ENCODE data around the gene EEF1G. TPM values are rescaled to one million over a fixed set of nuclear protein-coding genes. Genes with fewer than 3 reads are reported as not detected.
A peak's percentile ranks its signal among the peaks of the same experiment; 100 is the strongest.
"Not testable (repeated sequence)": the region's sequence is repeated elsewhere in the genome, so short reads cannot be mapped to it uniquely, and the experiment has no call there.

Gene EEF1G
- 1,000 to 10,000 TPM; 2,022 to 2,343 (median 2,282) TPM for polyA plus RNA-seq (ENCODE audit: insufficient read length in 4 of 4)

DNA sequence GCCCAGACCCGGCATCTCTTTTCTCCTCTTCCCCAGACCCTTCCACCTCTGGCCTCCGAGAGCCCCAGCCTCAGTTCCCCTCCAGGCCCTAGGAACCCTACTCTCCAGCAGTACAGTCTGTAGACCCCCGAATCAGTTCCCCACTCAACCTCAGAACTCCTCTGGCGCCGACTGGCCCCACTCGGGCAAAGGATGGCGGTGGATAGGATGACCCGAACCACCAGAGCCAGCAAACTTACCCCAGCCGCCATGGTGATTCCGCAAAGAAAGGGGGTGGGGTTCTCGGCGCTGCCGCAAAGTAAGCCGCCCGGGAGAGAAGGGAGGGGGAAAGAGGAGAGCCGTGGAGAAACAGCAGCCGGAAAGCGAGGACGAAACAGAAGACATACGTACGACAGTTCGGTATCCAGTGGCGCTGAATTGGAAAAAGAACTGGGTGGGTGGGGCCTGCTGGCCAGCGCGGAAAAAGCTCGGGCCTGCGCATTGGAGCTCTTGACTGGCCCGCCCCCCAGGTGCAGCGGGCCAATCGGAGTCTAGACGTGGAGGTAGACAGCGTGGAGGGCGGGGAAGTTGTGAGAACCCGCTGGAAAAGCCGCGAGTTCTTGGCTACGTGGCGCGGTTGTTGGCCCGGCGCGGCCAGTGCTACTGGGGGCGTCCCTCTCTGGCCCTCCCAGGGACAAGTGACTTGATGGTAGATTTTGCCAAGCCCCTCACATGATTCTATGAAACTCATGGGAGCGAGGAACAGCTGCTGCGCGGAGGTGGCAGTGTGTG is at the start of gene EEF1G:
EEF1G (minus strand) TSS at position 300 of the 771 bp plus-strand sequence; CDS start at position 251, 49 bp downstream.
- peak; percentile 95 to 100 (median 98) for DNase-seq (ENCODE audit: low read depth in 4 of 4, low spot score in 2 of 4)

GRCh38 chr11:62622476-62623089 is 48.9 kb upstream of the EEF1G start:
- DNase-seq (ENCODE audit: low read depth in 4 of 4, low spot score in 2 of 4) = no peak

DNA sequence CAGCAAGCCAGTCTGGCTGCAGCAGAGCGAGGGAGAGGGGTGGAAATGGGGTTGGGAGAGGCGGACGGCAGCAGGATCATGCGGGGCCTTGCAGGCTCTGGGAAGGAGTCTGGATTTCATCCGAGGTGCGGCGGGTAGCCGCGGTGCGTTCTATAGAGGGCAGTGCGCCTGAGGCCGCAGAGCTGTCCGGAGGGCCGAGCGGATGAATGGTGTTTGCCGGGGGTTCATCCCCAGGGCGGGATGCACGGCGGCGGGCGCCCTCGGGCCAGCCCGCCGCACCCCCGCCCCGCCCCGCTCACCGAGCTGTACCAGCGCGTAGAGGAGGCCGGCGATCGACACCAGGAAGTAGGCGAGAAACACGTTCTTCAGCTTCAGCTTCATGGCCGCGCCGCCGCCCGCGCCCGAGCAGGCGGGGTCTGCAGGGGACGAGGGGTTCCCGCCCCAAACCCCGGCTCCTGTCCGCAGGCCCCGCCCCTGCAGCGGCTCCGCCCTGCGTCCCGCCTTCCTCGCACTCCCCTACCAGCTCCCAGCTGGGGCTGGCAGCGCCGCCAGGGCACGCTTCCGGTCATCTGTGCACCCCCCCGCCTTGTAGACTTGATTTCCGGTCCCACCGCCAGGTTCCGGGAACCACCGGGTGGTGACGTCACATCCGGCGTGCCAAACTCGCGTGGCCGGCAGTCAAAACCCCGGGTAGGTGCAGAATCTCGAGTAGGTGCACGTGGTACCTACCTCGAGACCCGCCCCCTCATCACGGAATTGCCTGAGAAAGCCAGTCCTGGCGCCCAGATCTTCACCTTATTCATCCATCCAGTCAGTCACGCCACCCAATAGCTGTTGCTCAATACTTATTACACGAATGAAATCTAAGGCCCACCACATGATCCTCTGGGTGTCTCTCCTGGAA is 48.1 kb upstream of the EEF1G start, which contains the start of gene B3GAT3:
B3GAT3 (minus strand) TSS at position 420 of the 904 bp plus-strand sequence; CDS start at position 381, 39 bp downstream.
- peak in 3 of 4 donors; percentile 68 to 92 (median 84) for DNase-seq (ENCODE audit: low read depth in 4 of 4, low spot score in 2 of 4)

DNA sequence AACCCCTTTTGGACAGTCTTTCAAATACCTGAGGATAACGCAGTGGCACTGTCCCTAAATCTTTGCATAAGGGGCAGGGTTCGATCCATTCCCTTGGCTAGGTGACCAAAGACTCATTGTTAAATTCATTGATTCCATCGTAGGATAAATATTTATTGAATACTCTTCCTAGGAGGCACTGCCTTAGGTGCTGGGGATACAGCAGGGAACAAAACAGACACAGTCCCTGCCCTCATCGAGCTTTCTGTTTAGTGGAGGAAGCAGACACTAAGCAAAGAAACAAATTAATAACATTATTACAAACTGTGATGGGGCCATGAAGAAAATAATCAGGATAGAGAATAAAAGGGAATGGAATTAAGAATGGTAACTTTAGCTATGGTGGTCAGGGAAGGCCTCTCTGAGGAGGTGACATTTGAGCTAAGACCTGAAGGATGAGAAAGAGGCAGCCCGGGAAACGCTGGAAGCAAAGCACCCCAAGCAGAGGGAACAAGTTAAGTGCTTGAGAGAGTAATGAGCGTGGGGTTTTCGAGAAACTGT is 47.4 kb upstream of the EEF1G start:
- no peak for DNase-seq (ENCODE audit: low read depth in 4 of 4, low spot score in 2 of 4)

DNA sequence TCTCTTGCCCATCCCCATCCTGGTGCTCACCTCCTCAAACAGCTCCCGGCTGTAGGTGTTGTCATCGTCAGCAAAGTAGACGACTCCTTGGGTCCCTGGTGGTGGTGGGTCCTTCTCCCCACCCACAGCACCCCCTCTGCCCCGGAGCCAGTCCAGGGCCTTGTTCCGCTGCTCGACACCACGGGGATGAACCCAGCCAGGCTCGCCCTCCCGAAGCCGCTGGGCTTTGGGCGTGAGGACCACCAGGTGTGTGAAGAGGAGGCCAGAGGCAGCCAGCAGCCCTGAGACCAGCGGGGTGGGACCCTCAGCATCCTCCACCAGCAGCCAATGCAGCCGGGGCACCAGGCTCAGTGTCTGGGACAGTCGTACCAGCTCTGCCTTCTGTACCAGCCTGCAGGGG is 43.3 kb upstream of the EEF1G start:
- DNase-seq (ENCODE audit: low read depth in 4 of 4, low spot score in 2 of 4) = not testable (repeated sequence)

- DNase-seq (ENCODE audit: low read depth in 4 of 4, low spot score in 2 of 4) = no peak
Observed at GRCh38 chr11:62615521-62615920, 41.8 kb upstream of the EEF1G start.

- DNase-seq (ENCODE audit: low read depth in 4 of 4, low spot score in 2 of 4) = no peak
Observed at GRCh38 chr11:62614275-62614674, 40.6 kb upstream of the EEF1G start.

DNA sequence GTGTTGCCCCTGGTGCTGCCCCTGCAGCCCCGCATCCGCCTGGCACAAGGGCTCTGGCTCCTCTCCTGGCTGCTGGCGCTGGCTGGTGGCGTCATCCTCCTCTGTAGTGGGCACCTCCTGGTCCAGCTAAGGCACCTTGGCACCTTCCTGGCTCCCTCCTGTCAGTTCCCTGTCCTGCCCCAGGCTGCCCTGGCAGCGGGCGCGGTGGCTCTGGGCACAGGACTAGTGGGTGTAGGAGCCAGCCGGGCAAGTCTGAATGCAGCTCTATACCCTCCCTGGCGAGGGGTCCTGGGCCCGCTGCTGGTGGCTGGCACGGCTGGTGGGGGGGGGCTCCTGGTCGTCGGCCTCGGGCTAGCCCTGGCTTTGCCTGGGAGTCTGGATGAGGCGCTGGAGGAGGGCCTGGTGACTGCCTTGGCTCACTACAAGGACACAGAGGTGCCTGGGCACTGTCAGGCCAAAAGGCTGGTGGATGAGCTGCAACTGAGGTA is 39.6 kb upstream of the EEF1G start:
- DNase-seq (ENCODE audit: low read depth in 4 of 4, low spot score in 2 of 4) = no peak

- DNase-seq (ENCODE audit: low read depth in 4 of 4, low spot score in 2 of 4) = peak in 1 of 4 donors; percentile 70
Observed at GRCh38 chr11:62612366-62613290, 38.9 kb upstream of the EEF1G start, which contains the start of the genes EML3 and ROM1. TSS of gene EML3 (minus strand) at chr11:62612775. CDS start at chr11:62612457, 318 bp downstream. TSS of gene ROM1 (plus strand) at chr11:62613257. CDS start at chr11:62613282, 25 bp downstream.

- peak in 1 of 4 donors; percentile 24 for DNase-seq (ENCODE audit: low read depth in 4 of 4, low spot score in 2 of 4)
Observed at GRCh38 chr11:62611705-62612365, 38.1 kb upstream of the EEF1G start.

- DNase-seq (ENCODE audit: low read depth in 4 of 4, low spot score in 2 of 4) = no peak
Observed at GRCh38 chr11:62610814-62611704, 37.4 kb upstream of the EEF1G start.

DNA sequence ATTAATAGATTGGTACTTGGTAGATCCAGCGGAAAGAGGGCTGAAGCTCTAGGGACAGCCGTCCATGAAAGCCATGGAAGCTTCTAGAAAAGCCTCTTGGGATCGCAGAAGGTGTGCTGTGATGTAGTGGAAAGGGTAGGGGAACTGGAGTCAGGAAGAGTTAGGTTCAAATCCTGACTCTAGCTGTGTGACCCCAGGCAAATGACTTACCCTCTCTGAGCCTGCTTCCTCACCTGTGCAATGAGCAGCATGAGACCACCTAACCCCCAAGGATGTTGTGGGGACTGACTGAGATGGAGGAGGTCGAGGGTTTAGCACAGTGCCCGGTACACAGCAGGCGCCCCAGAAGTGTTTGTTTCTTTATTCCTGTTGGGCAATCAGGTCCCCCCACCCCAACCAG is 36.7 kb upstream of the EEF1G start:
- no peak for DNase-seq (ENCODE audit: low read depth in 4 of 4, low spot score in 2 of 4)

DNA sequence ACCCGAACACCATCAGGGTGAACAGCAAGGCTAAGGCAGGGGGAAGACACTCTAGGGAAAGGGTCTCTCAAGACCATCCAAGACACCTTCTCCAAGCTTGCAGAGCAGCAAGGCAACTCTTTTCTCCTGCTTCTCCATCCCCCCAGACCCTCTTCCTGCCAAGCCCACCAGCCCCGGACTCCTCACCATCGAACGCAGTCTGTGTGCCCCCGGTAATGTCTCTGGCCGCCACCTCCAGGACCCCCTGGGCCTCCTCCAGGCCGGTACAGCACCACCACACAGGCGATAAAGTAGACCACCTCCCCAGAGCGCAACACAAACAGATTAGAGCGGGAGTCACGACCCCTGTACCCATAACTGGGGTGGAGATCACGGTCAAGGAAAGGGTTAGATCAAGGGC is 35.1 kb upstream of the EEF1G start:
- no peak for DNase-seq (ENCODE audit: low read depth in 4 of 4, low spot score in 2 of 4)

DNA sequence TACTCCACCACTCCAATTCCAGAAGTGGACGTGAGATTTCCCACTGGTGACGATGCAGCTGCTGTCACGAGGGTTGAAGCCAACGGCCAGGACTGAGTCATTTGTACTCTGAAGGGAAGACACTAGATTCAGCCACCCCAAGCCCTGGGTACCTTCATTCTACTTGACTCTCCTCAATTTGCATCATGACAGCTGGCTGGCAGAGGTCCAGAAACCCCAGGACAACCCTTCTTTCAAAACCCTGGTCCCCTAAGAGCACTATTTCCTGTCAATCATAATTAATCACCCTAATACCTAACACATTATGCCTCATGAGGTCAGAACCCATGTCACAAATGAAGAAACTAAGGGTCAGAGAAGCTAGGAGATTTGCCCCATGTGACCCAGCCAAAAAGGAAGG is 34.0 kb upstream of the EEF1G start:
- DNase-seq (ENCODE audit: low read depth in 4 of 4, low spot score in 2 of 4) = no peak

GRCh38 chr11:62605902-62606301 is 32.2 kb upstream of the EEF1G start:
- no peak for DNase-seq (ENCODE audit: low read depth in 4 of 4, low spot score in 2 of 4)

- no peak for DNase-seq (ENCODE audit: low read depth in 4 of 4, low spot score in 2 of 4)
Observed at GRCh38 chr11:62605467-62605866, 31.8 kb upstream of the EEF1G start.

DNA sequence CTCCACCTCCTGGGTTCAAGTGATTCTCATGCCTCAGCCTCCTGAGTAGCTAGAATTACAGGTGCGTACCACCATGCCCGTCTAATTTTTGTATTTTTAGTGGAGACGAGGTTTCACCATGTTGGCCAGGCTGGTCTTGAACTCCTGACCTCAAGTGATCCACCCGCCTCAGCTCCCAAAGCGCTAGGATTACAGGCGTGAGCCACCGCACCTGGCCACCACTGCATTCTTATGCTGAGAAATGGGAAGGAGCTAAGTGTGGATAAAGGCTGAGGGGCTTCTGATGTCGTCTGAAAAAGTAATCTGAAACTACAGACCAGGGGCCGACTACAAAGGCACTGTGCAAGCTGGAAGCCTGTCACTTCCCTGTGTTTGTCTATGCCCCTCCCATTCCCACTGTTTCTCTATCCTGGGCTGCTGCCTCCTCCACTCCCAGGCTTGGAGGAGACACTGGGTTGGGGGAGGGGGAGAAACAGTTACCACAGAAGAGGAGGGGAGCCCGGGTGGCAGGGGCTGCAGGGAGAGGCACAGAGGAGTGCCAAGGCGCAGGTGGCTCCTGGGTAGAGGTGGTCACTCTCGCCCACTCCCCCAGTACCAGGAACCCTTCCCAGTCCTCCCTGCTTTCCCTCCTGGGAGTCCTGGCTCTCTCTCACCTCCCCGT is 30.9 kb upstream of the EEF1G start:
- DNase-seq (ENCODE audit: low read depth in 4 of 4, low spot score in 2 of 4) = peak in 1 of 4 donors; percentile 21

Data from left renal cortex interstitium (tissue), 4 donors.